ENCODE measurements around the gene DIPK1C.

DNA sequence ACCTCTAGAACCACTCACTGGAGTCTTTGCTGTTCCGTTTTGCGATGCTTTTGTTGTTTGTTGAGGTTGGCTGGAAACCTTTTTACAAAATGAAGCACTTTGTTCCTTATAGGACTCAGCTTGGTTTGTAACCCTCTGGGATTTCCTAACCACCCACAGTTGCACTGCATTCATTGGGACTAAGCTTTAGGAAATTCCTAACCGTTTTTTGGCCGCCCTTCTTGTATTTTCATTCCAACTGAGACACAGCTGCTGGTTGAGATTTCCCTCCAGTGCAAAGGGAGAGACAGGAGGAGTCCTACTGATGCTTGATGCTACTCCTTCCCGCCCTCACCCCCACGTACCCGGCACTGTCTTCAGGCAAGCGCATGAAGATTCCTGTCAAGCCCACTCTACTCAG lies 6.1 kb upstream of the DIPK1C start:
- TF ChIP-seq RAD21 (IDR thresholded peaks at IDR 0.05; ENCODE audit: low read length) = no peak
- TF ChIP-seq, protein P1, sequence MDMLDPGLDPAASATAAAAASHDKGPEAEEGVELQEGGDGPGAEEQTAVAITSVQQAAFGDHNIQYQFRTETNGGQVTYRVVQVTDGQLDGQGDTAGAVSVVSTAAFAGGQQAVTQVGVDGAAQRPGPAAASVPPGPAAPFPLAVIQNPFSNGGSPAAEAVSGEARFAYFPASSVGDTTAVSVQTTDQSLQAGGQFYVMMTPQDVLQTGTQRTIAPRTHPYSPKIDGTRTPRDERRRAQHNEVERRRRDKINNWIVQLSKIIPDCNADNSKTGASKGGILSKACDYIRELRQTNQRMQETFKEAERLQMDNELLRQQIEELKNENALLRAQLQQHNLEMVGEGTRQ (IDR thresholded peaks at IDR 0.05; ENCODE audit: low read depth, low read length) = no peak
- TF ChIP-seq, protein P2, sequence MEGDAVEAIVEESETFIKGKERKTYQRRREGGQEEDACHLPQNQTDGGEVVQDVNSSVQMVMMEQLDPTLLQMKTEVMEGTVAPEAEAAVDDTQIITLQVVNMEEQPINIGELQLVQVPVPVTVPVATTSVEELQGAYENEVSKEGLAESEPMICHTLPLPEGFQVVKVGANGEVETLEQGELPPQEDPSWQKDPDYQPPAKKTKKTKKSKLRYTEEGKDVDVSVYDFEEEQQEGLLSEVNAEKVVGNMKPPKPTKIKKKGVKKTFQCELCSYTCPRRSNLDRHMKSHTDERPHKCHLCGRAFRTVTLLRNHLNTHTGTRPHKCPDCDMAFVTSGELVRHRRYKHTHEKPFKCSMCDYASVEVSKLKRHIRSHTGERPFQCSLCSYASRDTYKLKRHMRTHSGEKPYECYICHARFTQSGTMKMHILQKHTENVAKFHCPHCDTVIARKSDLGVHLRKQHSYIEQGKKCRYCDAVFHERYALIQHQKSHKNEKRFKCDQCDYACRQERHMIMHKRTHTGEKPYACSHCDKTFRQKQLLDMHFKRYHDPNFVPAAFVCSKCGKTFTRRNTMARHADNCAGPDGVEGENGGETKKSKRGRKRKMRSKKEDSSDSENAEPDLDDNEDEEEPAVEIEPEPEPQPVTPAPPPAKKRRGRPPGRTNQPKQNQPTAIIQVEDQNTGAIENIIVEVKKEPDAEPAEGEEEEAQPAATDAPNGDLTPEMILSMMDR (conservative IDR thresholded peaks at IDR 0.05; ENCODE audit: low read depth, low read length) = no peak
- no peak for TF ChIP-seq CEBPB (IDR thresholded peaks at IDR 0.05; ENCODE audit: low read depth, low read length)
- no peak for TF ChIP-seq RCOR1 (IDR thresholded peaks at IDR 0.05; ENCODE audit: insufficient replicate concordance, low read length)
- no peak for TF ChIP-seq FOS (IDR thresholded peaks at IDR 0.05; ENCODE audit: low read depth, low read length)
- no peak for TF ChIP-seq POLR2A (IDR thresholded peaks at IDR 0.05; ENCODE audit: low read depth, low read length)
- TF ChIP-seq, protein P3, sequence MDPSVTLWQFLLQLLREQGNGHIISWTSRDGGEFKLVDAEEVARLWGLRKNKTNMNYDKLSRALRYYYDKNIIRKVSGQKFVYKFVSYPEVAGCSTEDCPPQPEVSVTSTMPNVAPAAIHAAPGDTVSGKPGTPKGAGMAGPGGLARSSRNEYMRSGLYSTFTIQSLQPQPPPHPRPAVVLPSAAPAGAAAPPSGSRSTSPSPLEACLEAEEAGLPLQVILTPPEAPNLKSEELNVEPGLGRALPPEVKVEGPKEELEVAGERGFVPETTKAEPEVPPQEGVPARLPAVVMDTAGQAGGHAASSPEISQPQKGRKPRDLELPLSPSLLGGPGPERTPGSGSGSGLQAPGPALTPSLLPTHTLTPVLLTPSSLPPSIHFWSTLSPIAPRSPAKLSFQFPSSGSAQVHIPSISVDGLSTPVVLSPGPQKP (IDR thresholded peaks at IDR 0.05; ENCODE audit: borderline replicate concordance, low read depth, low read length) = no peak
- no peak for TF ChIP-seq BHLHE40 (IDR thresholded peaks at IDR 0.05; ENCODE audit: low read depth, low read length)

Data from IMR-90 (cell line).